ENCODE data around the gene AHI1.

DNA sequence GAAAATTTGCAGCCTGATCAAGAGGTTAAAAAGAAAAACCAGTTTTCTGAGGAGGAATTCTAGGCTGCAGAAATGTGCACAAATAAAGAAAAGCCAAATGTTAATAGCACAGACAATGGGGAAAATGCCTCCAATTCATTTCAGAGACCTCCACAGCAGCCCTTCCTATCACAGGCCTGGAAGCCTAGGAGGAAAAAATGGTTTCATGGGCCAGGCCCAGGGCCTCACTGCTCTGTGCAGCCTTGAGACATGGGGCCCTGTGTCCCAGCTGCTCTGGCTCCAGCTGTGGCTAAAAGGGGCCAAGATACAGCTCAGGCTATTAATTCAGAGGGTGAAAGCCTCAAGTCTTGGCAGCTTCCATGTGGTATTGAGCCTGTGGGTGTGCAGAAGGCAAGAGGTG, 18.9 kb downstream of the AHI1 start:
- TF ChIP-seq, protein P1, sequence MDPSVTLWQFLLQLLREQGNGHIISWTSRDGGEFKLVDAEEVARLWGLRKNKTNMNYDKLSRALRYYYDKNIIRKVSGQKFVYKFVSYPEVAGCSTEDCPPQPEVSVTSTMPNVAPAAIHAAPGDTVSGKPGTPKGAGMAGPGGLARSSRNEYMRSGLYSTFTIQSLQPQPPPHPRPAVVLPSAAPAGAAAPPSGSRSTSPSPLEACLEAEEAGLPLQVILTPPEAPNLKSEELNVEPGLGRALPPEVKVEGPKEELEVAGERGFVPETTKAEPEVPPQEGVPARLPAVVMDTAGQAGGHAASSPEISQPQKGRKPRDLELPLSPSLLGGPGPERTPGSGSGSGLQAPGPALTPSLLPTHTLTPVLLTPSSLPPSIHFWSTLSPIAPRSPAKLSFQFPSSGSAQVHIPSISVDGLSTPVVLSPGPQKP (IDR thresholded peaks at IDR 0.05; ENCODE audit: low read depth, low read length) = no peak
- TF ChIP-seq BMI1 (IDR thresholded peaks at IDR 0.05; ENCODE audit: borderline replicate concordance) = no peak
- no peak for TF ChIP-seq FOXM1 (IDR thresholded peaks at IDR 0.05; ENCODE audit: low read depth, low read length)
- TF ChIP-seq HDAC2 (IDR thresholded peaks at IDR 0.05) = no peak
- no peak for TF ChIP-seq POLR2A (IDR thresholded peaks at IDR 0.05; ENCODE audit: low read depth, low read length)
- TF ChIP-seq JUND (IDR thresholded peaks at IDR 0.05; ENCODE audit: low read depth, low read length) = no peak
- TF ChIP-seq, protein P2, sequence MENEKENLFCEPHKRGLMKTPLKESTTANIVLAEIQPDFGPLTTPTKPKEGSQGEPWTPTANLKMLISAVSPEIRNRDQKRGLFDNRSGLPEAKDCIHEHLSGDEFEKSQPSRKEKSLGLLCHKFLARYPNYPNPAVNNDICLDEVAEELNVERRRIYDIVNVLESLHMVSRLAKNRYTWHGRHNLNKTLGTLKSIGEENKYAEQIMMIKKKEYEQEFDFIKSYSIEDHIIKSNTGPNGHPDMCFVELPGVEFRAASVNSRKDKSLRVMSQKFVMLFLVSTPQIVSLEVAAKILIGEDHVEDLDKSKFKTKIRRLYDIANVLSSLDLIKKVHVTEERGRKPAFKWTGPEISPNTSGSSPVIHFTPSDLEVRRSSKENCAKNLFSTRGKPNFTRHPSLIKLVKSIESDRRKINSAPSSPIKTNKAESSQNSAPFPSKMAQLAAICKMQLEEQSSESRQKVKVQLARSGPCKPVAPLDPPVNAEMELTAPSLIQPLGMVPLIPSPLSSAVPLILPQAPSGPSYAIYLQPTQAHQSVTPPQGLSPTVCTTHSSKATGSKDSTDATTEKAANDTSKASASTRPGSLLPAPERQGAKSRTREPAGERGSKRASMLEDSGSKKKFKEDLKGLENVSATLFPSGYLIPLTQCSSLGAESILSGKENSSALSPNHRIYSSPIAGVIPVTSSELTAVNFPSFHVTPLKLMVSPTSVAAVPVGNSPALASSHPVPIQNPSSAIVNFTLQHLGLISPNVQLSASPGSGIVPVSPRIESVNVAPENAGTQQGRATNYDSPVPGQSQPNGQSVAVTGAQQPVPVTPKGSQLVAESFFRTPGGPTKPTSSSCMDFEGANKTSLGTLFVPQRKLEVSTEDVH (IDR thresholded peaks at IDR 0.05; ENCODE audit: low read depth, partially characterized antibody) = no peak
- no peak for TF ChIP-seq EZH2 (IDR thresholded peaks at IDR 0.05; ENCODE audit: borderline replicate concordance, control insufficient read depth, low read depth, low read length)
- TF ChIP-seq NBN (IDR thresholded peaks at IDR 0.05) = no peak
- TF ChIP-seq, protein P3, sequence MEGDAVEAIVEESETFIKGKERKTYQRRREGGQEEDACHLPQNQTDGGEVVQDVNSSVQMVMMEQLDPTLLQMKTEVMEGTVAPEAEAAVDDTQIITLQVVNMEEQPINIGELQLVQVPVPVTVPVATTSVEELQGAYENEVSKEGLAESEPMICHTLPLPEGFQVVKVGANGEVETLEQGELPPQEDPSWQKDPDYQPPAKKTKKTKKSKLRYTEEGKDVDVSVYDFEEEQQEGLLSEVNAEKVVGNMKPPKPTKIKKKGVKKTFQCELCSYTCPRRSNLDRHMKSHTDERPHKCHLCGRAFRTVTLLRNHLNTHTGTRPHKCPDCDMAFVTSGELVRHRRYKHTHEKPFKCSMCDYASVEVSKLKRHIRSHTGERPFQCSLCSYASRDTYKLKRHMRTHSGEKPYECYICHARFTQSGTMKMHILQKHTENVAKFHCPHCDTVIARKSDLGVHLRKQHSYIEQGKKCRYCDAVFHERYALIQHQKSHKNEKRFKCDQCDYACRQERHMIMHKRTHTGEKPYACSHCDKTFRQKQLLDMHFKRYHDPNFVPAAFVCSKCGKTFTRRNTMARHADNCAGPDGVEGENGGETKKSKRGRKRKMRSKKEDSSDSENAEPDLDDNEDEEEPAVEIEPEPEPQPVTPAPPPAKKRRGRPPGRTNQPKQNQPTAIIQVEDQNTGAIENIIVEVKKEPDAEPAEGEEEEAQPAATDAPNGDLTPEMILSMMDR (IDR thresholded peaks at IDR 0.05 in 2 of 3, conservative IDR thresholded peaks at IDR 0.05 in 1 of 3; ENCODE audit: control insufficient read depth in 2 of 3, extremely low read depth in 1 of 3, insufficient read depth in 1 of 3, low read depth in 3 of 3, low read length in 3 of 3) = no peak
- no peak for TF ChIP-seq RBBP5 (conservative IDR thresholded peaks at IDR 0.05)
- TF ChIP-seq, protein P4, sequence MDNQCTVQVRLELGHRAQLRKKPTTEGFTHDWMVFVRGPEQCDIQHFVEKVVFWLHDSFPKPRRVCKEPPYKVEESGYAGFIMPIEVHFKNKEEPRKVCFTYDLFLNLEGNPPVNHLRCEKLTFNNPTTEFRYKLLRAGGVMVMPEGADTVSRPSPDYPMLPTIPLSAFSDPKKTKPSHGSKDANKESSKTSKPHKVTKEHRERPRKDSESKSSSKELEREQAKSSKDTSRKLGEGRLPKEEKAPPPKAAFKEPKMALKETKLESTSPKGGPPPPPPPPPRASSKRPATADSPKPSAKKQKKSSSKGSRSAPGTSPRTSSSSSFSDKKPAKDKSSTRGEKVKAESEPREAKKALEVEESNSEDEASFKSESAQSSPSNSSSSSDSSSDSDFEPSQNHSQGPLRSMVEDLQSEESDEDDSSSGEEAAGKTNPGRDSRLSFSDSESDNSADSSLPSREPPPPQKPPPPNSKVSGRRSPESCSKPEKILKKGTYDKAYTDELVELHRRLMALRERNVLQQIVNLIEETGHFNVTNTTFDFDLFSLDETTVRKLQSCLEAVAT (IDR thresholded peaks at IDR 0.05) = no peak

Data from GM12878 (cell line).